Measurements from ENCODE around the gene ADGRA3. TPM values are rescaled to one million over a fixed set of nuclear protein-coding genes. Genes with fewer than 3 reads are reported as not detected.
A peak's percentile ranks its signal among the peaks of the same experiment; 100 is the strongest.

The ADGRA3 gene
- polyA plus RNA-seq, 1 of the 3 experiments (the other 2 are of a cell fraction), result 11.8 TPM

- H3K36me3 ChIP-seq (replicated peaks in 1 of 2; ENCODE audit: control insufficient read depth in 1 of 2, insufficient read depth in 2 of 2, low read length in 1 of 2), result no peaks in the 10 kb centered on the region
- ChIA-PET POLR2A (no interaction called here), CTCF (no interaction called here)
- 98% methylated on average over 5 of the region's 5 CpGs for WGBS (ENCODE audit: low lambda C conversion rate)
- H3K4me2 ChIP-seq, result no peak overlapping the region
- no peaks in the 10 kb centered on the region for H3K9me3 ChIP-seq
- peaks cover 4% of the 10 kb centered on the region for H3F3A ChIP-seq (replicated peaks; ENCODE audit: insufficient read depth)
- H3K4me1 ChIP-seq (ENCODE audit: control insufficient read depth in 1 of 2, insufficient read depth in 2 of 2, low read depth in 1 of 2, low read length in 1 of 2), result peaks cover 24 to 44% of the 10 kb centered on the region in 2 experiments
- no peaks in the 10 kb centered on the region for H3K27me3 ChIP-seq (ENCODE audit: insufficient read depth)
- 0 out of 2 replicates have a peak, but pooled peaks cover 5% of the 10 kb centered on the region for H4K20me1 ChIP-seq (ENCODE audit: insufficient read depth)
- no peaks in the 10 kb centered on the region for H3K9me2 ChIP-seq
- no peak overlapping the region for H3K4me3 ChIP-seq (ENCODE audit: low read depth in 2 of 2, low read length in 1 of 2)
- H3K79me2 ChIP-seq (ENCODE audit: insufficient read depth), result peaks cover 49% of the 10 kb centered on the region; the same call in 1 of the 2 replicates
- no peak overlapping the region for H3K27ac ChIP-seq (ENCODE audit: low read depth in 2 of 2, low read length in 1 of 2)
- no peak for DNase-seq
- TF ChIP-seq TEAD4 (IDR thresholded peaks at IDR 0.05; ENCODE audit: borderline replicate concordance, insufficient read depth), result no peak
- no peak for TF ChIP-seq PBX3 (IDR thresholded peaks at IDR 0.05)
- TF ChIP-seq YY1 (IDR thresholded peaks at IDR 0.05; ENCODE audit: low read depth), result no peak
- TF ChIP-seq EP300 (IDR thresholded peaks at IDR 0.05; ENCODE audit: borderline replicate concordance in 1 of 2, low read depth in 1 of 2, low read length in 1 of 2), result no peak
- no peak for TF ChIP-seq SMC3 (IDR thresholded peaks at IDR 0.05; ENCODE audit: low read depth, low read length)
- TF ChIP-seq TAF1 (IDR thresholded peaks at IDR 0.05; ENCODE audit: borderline replicate concordance, low read depth, low read length), result no peak
- no peak for TF ChIP-seq GATA2 (CRISPR knock-in tag; IDR thresholded peaks at IDR 0.05)
- no peak for TF ChIP-seq MAX (IDR thresholded peaks at IDR 0.05; ENCODE audit: low read depth)
- TF ChIP-seq FOXM1 (IDR thresholded peaks at IDR 0.05; ENCODE audit: low read depth), result no peak
- no peak for TF ChIP-seq JUND (IDR thresholded peaks at IDR 0.05)
- TF ChIP-seq POLR2AphosphoS5 (IDR thresholded peaks at IDR 0.05; ENCODE audit: low read depth, low read length), result no peak
- no peak for TF ChIP-seq USF2 (IDR thresholded peaks at IDR 0.05; ENCODE audit: borderline replicate concordance, low read depth, low read length)
- TF ChIP-seq EZH2phosphoT487 (IDR thresholded peaks at IDR 0.05; ENCODE audit: borderline replicate concordance, low read depth), result no peak
- TF ChIP-seq RFX5 (IDR thresholded peaks at IDR 0.05; ENCODE audit: low read length), result no peak
- TF ChIP-seq RXRA (IDR thresholded peaks at IDR 0.05; ENCODE audit: borderline replicate concordance, low read depth), result no peak
- no peak overlapping the region for H3K9ac ChIP-seq
- H2AFZ ChIP-seq (ENCODE audit: low read depth), result no peak overlapping the region
Observed at GRCh38 chr4:22487328-22487727, 28.5 kb downstream of the ADGRA3 start.

- H4K20me1 ChIP-seq (ENCODE audit: insufficient read depth), result 0 out of 2 replicates have a peak, but pooled peaks cover 5% of the 10 kb centered on the region
Observed at GRCh38 chr4:22486276-22486675, 29.6 kb downstream of the ADGRA3 start.

More at GRCh38 chr4:22486276-22486675, 29.6 kb downstream of the ADGRA3 start:
- Histone ChIP-seq H3K4me3 (ENCODE audit: low read depth in 2 of 2, low read length in 1 of 2) (no peak overlapping the region), H3K27ac (ENCODE audit: low read depth in 2 of 2, low read length in 1 of 2) (peak overlapping the region; percentile 43 to 56), H3K4me1 (ENCODE audit: control insufficient read depth in 1 of 2, insufficient read depth in 2 of 2, low read depth in 1 of 2, low read length in 1 of 2) (peaks cover 24 to 44% of the 10 kb centered on the region in 2 experiments), H3K79me2 (ENCODE audit: insufficient read depth) (peaks cover 59% of the 10 kb centered on the region), H3K9me3 (no peaks in the 10 kb centered on the region), H3K9ac (no peak overlapping the region), H2AFZ (ENCODE audit: low read depth) (no peak overlapping the region), H3K9me2 (no peaks in the 10 kb centered on the region), H3F3A (replicated peaks; ENCODE audit: insufficient read depth) (peaks cover 4% of the 10 kb centered on the region), H3K27me3 (ENCODE audit: insufficient read depth) (no peaks in the 10 kb centered on the region), H3K4me2 (peak overlapping the region; percentile 22; the same call in 1 of the 2 replicates), H3K36me3 (replicated peaks in 1 of 2; ENCODE audit: control insufficient read depth in 1 of 2, insufficient read depth in 2 of 2, low read length in 1 of 2) (no peaks in the 10 kb centered on the region)
- POLR2A ChIA-PET, result no interaction called here
- WGBS (ENCODE audit: low lambda C conversion rate), result 90% methylated on average over 4 of the region's 4 CpGs
- no peak for TF ChIP-seq PBX3 (IDR thresholded peaks at IDR 0.05)
- no peak for TF ChIP-seq TEAD4 (IDR thresholded peaks at IDR 0.05; ENCODE audit: borderline replicate concordance, insufficient read depth)
- TF ChIP-seq, protein P1, sequence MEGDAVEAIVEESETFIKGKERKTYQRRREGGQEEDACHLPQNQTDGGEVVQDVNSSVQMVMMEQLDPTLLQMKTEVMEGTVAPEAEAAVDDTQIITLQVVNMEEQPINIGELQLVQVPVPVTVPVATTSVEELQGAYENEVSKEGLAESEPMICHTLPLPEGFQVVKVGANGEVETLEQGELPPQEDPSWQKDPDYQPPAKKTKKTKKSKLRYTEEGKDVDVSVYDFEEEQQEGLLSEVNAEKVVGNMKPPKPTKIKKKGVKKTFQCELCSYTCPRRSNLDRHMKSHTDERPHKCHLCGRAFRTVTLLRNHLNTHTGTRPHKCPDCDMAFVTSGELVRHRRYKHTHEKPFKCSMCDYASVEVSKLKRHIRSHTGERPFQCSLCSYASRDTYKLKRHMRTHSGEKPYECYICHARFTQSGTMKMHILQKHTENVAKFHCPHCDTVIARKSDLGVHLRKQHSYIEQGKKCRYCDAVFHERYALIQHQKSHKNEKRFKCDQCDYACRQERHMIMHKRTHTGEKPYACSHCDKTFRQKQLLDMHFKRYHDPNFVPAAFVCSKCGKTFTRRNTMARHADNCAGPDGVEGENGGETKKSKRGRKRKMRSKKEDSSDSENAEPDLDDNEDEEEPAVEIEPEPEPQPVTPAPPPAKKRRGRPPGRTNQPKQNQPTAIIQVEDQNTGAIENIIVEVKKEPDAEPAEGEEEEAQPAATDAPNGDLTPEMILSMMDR (IDR thresholded peaks at IDR 0.05), result no peak
- no peak for TF ChIP-seq CHD2 (IDR thresholded peaks at IDR 0.05; ENCODE audit: low read length, partially characterized antibody)
- TF ChIP-seq NRF1 (IDR thresholded peaks at IDR 0.05; ENCODE audit: low read depth, low read length), result no peak
- no peak for TF ChIP-seq EP300 (IDR thresholded peaks at IDR 0.05; ENCODE audit: borderline replicate concordance in 1 of 2, low read depth in 1 of 2, low read length in 1 of 2)
- no peak for TF ChIP-seq ZBTB33 (IDR thresholded peaks at IDR 0.05; ENCODE audit: borderline replicate concordance, low read depth)
- CTCF ChIA-PET, result no interaction called here
- DNase-seq, result no peak
